NCI-H1105 (cell line): Measurements from ENCODE around the gene USP26.
"Not testable (repeated sequence)": the region's sequence is repeated elsewhere in the genome, so short reads cannot be mapped to it uniquely, and the experiment has no call there.

Experiments used
- DNase-seq: peaks from one replicate; lab custom pipeline; 2025; lab: John Stamatoyannopoulos, UW

Gene USP26, protein sequence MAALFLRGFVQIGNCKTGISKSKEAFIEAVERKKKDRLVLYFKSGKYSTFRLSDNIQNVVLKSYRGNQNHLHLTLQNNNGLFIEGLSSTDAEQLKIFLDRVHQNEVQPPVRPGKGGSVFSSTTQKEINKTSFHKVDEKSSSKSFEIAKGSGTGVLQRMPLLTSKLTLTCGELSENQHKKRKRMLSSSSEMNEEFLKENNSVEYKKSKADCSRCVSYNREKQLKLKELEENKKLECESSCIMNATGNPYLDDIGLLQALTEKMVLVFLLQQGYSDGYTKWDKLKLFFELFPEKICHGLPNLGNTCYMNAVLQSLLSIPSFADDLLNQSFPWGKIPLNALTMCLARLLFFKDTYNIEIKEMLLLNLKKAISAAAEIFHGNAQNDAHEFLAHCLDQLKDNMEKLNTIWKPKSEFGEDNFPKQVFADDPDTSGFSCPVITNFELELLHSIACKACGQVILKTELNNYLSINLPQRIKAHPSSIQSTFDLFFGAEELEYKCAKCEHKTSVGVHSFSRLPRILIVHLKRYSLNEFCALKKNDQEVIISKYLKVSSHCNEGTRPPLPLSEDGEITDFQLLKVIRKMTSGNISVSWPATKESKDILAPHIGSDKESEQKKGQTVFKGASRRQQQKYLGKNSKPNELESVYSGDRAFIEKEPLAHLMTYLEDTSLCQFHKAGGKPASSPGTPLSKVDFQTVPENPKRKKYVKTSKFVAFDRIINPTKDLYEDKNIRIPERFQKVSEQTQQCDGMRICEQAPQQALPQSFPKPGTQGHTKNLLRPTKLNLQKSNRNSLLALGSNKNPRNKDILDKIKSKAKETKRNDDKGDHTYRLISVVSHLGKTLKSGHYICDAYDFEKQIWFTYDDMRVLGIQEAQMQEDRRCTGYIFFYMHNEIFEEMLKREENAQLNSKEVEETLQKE

DNA sequence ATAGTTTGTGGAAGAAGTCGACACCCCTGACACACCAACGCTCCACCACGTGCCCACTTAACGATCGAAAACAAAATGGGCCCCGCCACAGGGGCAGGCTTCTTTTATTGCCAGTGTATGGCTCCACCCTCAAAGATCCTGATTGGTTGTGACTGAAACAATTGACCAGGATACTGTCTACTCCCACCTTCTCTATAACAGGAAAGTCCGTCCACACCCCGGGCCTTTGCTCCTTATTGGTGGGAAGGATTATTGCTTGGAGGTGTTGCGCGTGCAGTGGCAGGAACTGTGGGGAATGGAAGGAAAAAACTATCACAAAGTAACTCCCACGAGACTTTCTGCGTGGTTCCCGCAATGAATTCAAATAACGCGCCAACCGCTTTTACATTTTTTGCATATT lies at the start of gene USP26:
TSS of gene USP26 (minus strand) at position 79 of the 400 bp plus-strand sequence. CDS start 68,889 bp downstream, outside the sequence.
- DNase-seq = no peak

DNA sequence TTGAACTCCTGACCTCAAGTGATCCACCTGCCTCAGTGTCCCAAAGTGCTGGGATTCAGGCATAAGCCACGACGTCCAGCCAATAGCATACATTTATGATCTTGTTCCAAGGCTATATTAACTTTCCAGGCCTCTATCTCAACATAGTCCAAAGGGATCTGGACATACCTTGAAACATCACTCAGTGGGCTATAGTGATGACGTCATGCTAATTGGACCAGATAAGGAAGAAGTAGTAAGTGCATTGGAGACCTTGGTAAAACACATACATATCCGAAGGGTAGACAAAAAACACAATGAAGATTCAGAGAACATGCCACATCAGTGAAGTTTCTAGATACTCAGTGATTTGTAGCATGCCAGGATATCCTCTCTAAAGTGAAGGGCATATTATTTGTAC lies 37.4 kb upstream of the USP26 start:
- DNase-seq = no peak

DNA sequence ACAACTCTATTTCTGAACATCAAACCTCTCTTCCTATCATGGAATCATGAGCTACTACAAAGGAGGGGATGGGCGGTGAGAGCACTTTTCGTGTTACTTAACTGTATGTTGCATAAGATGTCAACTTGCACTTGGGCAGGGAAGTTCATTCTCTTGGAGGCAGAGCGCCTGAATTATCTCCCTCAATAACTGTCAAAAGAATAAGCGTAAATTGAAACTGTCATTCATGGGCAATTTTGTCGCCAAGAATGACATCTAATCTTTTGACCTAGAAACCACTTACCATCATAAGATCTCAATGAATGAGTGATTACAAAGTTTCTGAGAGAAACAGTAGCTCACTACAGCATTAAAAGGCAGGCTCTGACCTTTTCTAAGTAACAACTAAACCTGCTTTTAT lies 23.5 kb upstream of the USP26 start:
- DNase-seq = no peak

DNA sequence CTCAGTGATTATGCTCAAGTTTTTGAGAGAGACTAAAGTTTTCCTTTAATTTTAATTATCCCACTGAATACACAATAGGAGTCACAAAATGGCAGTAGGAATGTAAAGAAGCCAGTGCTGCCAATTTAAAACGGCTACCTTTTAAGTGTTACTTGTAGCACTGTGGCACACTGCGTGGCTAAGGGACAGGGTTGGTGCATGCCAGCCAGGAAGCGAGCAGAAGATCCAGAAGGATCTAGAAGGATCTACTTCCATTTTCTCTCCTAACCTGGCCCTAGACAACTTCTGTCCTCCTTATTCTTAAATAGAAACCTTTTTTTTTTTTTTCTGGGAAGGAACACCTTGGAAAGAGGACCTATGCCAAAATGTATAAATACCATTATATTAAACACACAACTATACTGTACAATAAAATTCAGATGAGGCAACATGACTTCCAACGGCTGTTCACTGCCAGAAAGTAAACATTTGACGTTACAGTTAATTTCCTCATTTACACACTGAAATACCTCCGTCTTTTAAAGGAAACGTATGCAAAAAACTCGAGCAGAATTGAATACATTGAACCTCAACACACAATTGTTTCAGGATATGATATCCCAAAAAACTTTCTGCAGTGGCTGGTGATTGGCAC lies 2.7 kb downstream of the USP26 start:
- DNase-seq = no peak

DNA sequence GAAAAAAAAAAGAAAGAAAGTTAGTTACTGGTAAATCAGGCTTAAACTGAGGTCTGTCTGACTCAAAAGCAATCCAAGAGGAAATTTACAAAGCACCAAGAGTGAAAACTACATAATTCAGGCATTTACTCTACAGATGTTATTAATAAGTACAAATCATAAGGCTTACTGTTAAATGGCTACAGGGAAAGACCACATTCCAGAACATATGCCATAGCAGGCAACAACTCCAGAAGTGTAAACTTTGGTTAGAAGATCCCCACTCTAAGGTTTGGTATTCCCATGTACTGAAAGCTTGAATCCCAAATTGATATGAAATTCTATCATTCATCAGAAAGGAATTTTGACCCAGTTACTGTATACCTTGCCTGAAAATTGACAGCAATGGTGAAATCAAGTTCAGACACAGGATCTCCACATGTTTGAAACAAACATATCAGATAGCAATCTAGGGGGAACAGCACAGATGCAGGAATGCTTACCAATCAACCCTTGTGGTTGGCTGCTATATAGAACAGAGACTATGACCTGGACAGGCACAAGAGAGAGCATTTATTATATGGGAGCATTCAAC lies 6.6 kb downstream of the USP26 start:
- DNase-seq = no peak

DNA sequence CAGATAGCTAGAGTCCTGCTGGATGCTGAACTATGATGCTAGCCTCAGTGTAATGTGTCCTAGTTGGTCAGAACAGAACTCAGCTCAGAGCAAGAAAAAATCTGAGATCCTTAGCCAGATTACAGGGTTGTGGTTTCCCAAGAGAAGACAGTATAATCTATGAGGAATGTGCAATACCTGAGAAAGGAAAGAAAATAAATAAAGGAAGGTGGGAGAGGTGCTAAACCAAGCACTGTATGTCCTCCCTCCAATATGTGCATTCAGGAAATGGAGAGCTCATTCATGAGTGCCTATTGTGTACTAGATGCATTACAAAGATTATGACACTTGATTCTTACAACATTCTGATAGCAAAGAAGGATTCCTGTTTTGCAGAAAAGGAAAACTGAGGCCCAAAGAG lies 7.5 kb downstream of the USP26 start:
- DNase-seq = no peak

DNA sequence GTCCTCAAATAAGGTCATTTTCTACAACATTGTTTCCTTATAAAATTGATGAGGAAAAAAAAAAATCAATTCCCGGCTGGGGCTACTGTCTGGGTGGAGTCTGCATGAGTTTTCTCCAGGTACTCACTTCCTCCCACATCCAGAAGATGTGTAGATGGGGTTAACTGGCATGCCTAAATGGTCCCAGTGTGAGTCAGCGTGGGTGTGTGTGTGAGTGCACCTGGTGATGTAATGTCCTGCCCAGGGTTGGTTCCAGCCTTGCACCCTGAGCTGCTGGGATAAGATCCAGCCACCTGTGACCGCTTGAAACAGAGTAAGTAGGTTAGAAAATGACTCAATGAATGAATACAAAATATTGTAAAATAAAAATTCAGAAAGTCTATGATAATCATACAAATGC lies 11.1 kb downstream of the USP26 start:
- DNase-seq = no peak

DNA sequence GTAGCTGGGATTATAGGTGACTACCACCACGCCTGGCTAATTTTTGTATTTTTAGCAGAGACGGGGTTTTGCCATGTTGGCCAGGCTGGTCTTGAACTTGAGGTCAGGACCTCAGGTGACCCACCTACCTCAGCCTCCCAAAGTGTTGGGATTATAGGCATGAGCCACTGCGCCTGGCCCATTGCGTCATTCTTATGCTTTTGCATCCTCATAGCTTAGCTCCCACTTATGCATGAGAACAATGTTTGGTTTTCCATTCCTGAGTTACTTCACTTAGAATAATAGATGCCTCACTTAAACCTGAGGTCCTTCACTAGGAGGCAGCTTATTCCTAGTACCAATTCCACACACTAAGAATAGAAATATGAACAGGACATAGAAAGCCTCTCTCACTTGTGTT lies 11.9 kb downstream of the USP26 start:
- not testable (repeated sequence) for DNase-seq

DNA sequence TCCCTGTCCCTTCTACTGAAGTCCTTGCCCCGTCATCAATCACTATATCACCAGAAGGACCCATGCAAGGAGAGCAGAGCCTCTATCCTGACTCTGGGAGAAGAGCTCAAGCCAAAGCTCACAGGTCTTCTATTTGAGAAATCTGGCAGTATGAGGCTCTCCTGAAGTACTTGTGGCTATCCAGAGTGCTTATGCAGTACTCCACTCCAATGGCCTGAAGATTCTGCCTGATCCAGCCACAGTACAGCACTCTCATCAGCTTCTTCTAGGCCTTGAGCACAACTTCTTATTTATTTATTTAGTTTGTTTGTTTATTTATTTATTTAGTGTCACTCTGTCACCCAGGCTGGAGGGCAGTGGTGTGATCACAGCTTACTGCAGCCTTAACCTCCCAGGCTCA lies 13.0 kb downstream of the USP26 start:
- DNase-seq = no peak

DNA sequence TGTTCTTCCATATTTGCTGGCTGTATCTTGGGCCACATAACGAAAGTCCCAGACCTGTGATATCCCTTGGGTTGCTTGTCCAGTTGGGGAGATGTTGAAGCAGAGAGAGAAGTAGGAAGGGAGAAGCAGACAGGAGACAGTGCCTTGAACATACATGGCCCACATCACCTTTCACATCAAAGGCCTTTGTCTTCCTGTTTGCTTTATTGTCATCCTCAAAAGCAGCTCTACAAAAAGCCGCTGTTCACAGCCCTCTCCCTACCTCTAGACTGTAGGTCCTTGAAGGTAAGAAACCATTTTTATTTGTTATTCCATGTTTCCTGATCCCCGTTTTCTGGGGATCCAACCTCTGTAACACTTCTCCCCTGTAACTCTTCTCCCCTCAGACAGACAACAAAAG lies 14.9 kb downstream of the USP26 start:
- no peak for DNase-seq

DNA sequence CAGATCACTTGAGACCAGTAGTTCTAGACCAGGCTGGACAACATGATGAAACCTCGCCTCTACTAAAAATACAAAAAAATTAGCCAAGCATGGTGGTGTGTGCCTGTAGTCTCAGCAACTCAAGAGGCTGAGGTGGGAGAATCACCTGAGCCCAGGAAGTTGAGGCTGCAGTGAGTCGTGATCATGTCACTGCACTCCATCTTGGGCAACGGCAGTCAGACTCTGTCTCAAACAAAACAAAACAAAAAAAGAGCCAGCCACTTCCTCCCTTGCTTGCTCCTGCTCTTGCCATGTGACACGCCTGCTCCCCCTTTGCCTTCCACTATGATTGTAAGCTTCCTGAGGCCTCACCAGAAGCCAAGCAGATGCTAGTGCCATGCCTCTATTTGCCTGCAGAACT lies 19.1 kb downstream of the USP26 start:
- not testable (repeated sequence) for DNase-seq

DNA sequence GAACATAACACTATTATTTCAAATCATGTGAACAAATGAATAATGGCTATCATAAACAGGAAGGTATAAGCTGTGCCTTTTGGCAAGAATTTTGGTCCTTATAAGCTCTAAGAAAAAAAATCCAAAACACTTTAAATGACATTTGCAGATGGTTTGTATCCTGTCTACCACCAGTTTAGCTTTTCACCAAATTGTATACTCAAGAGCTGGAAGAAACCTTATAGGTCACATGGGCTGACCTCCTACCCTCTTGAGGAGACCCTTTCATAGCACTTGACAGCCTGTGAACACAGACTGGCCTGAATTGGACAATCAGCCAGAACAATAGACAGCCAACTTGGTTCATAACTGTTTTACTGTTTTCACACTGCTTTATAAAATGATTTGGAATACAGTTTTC lies 24.3 kb downstream of the USP26 start:
- DNase-seq = no peak

DNA sequence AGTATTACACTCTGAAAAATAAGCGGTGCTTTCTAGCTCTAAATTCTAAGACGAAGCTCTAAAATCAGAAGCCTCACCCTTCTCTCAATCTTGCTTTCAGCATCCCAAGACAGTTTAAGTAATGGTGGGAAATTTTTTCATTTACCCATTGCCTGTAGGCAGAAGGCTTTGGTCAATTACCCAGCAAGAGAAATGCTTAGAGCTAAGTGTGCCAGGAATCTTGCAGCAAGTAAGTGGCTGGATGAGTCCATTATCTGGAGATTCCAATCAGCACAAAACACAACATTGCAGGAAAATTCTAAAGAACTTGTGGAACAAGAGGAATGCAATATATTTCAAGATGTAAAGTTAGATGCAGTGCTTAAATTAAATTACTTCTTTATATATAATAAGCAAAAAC lies 28.4 kb downstream of the USP26 start:
- no peak for DNase-seq

DNA sequence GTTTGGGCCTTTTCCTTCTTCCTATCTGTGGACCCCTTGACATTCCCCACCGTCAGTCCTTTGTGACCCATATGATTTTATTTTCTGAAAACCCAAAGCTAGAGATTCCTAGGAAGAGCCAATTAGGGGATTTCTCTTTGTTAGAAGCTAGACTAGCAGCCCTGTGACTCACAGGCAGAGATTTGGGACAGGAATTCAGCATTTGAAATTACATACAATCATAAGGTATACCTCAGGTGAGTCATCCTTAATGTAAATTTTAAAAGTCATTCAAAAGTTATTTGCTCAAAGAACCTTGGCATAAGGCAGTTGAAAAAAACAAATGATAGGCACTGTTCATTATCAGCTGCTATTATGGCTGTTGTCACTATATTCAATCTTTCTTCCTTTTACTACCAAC lies 40.6 kb downstream of the USP26 start:
- no peak for DNase-seq

DNA sequence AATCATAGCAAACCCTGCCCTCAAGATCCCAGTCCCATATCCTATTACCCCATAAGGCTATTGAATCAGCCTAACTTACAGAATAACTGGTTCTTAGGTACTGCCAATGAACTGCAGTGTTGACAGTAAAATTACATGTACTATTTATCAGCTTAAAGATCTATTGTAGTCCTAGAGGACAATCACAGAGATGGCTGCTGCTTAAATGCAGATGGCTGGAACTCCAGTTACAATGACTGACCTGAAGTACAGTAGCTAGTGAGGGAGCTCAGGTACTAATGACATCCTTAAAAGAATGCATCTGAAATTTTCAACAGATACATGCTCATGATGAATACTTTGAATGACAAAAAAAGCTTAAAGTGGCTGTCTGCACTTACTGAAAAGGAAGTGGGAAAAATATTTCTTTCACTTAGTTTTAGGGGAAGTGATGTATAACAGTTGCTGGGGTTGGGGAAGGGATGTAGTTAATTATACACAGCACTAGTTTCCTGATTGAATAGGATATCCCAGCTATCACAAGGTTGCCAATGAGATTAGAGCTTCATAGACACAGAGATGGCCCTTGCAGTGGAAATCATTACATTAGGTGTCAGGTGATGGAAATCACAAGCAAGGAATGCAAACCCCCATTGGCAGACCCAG lies 42.0 kb downstream of the USP26 start:
- no peak for DNase-seq

DNA sequence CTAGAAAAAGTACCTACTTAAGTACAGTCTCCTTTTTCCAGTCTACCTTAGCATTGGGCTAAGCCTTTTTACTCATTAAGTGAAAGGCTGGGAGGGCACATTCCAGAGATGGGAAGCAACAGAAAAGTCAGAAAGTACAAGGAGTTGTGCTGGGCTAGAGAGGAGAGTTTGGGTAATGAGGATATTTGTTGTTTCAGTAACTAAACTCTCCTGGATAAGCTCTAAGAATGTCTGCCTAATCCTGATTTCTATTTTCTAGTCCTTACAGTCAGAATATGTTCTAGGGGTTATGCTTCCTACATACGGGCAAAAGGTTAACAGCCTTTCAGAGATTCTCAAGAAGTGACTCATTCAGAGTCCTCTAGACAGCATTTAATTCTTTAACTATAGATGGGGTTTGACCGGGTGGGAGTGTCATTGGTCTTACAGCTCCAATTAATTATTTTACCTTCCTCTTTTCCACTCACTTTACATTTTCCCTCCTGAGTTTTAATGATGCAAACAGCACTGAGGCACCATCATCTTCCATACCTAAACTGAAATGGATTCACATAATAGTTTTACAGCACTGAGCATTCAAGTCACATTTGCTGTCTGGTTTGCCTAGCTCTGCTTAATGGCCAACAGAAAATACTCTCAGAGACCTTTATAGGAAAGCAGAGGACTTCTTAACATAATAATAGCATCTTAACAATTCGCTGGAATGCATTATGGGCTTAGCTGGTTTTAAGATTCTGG lies 42.9 kb downstream of the USP26 start:
- no peak for DNase-seq

DNA sequence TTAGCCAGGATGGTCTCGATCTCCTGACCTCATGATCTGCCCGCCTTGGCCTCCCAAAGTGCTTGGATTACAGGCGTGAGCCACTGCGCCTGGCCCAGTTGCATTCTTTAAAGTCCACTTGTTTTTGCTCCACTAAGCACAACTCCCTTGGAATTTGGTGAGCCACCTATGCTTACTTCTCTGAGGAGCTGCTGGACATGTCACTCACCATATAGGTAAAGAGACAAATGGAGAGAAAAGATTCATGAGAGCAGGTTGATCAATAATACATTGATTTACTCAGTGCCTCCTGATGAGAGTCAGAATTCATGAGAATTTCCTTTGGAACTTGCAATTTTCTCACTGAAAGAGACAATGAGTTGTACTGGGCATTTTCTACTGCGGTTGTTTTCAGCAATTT lies 48.2 kb downstream of the USP26 start:
- DNase-seq = no peak

DNA sequence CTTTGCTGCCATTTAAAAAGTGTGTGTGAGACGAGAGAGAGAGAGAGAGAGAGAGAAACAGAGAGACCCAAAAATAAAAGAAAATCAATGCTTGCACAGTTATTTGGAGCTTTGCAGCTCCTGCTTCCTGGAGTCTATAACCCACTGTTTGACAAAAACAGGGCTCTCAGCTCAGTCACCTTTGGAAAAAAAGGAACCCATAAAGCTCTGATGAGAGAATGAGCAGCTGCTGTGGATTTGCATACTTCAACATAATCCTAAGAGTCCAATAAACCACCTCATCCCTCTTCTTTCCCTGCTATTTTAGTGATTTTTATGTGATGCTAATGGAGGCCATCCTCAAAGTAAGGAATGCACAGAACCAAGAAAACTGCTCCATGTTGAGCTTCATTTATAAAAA lies 50.3 kb downstream of the USP26 start:
- DNase-seq = no peak

DNA sequence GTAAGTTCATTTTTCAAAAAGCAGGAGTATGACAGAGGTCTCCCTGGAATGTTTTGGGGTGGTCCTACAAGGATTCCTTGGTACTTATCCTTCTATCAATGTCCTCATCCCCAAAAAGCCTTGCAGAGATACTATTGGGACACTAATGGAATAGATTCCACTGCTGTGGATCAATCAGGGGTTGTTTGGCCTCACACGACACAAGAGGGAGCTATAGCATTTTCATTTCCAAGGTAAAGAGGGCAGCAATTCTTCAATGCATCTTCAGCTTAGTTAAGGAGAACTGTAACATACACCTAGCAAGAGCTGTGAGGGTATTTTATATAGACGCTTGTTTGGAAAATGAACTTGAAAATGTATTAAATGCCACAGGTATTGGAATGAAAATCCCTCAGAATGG lies 50.9 kb downstream of the USP26 start:
- no peak for DNase-seq

DNA sequence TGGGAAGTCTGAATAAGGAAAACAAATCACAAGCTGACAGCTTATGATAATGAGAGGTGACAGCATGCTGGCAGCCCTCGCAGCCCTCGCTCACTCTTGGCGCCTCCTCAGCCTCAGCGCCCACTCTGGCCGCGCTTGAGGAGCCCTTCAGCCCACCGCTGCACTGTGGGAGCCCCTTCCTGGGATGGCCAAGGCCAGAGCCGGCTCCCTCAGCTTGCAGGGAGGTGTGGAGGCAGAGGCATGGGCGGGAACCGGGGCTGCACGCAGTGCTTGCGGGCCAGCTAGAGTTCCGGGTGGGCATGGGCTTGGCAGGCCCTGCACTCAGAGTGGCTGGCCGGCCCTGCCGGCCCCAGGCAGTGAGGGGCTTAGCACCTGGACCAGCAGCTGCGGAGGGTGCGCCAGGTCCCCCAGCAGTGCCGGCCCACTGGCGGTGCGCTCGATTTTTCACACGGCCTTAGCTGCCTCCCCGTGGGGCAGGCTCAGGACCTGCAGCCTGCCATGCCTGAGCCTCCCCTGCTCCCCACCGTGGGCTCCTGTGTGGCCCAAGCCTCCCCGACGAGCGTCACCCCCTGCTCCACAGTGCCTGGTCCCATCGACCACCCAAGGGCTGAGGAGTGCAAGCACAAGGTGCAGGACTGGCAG lies 52.6 kb downstream of the USP26 start:
- DNase-seq = not testable (repeated sequence)

DNA sequence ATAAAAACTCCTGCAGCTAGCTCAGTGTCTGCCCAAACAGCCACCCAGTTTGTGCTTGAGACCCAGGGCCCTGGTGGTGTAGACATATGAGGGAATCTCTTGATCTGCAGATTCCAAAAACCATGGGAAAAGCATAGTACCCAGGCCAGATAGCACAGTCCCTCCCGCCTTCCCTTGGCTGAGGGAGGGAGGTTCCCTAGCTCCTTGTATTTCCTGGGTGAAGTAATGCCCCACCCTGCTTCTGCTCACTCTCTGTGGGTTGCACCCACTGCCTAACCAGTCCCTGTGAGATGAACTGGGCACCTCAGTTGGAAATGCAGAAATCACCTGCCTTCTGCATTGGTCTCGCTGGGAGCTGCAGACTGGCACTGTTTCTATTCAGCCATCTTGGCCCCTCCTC lies 54.6 kb downstream of the USP26 start:
- no peak for DNase-seq
